Measurements from ENCODE around the gene PRKCE. TPM values are rescaled to one million over a fixed set of nuclear protein-coding genes. Genes with fewer than 3 reads are reported as not detected.

PRKCE gene
- total RNA-seq, 1 experiment from 2014 or later: 1.3 TPM

GRCh38 chr2:45668509-45668908, 17.0 kb downstream of the PRKCE start:
- H3K4me3 Mint-ChIP-seq: no peak overlapping the region
- H3K18ac ChIP-seq (ENCODE audit: insufficient read length, low read depth, low read length): no peak overlapping the region
- no peaks in the 10 kb centered on the region for H3K9me3 ChIP-seq (ENCODE audit: control insufficient read depth, low read depth, low read length)
- H2BK12ac ChIP-seq (ENCODE audit: insufficient read length, low read depth, low read length): no peak overlapping the region
- no peak overlapping the region for H4K91ac ChIP-seq (ENCODE audit: insufficient read length, low read depth, low read length)
- H3K23ac ChIP-seq (ENCODE audit: insufficient read length, low read depth, low read length): no peak overlapping the region
- H3K27ac ChIP-seq (ENCODE audit: insufficient read length, low read depth, low read length): no peak overlapping the region
- H3K14ac ChIP-seq (ENCODE audit: insufficient read depth, low read length): no peak overlapping the region
- WGBS (ENCODE audit: extremely low coverage, insufficient read length, low lambda C conversion rate): no CpG with 5 or more reads among the region's 7 CpGs
- DNase-seq: no peak
- TF ChIP-seq, protein P1, sequence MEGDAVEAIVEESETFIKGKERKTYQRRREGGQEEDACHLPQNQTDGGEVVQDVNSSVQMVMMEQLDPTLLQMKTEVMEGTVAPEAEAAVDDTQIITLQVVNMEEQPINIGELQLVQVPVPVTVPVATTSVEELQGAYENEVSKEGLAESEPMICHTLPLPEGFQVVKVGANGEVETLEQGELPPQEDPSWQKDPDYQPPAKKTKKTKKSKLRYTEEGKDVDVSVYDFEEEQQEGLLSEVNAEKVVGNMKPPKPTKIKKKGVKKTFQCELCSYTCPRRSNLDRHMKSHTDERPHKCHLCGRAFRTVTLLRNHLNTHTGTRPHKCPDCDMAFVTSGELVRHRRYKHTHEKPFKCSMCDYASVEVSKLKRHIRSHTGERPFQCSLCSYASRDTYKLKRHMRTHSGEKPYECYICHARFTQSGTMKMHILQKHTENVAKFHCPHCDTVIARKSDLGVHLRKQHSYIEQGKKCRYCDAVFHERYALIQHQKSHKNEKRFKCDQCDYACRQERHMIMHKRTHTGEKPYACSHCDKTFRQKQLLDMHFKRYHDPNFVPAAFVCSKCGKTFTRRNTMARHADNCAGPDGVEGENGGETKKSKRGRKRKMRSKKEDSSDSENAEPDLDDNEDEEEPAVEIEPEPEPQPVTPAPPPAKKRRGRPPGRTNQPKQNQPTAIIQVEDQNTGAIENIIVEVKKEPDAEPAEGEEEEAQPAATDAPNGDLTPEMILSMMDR (conservative IDR thresholded peaks at IDR 0.05): no peak
- H3K79me1 ChIP-seq (ENCODE audit: insufficient read depth, low read depth, low read length, poor library complexity, severe bottlenecking): no peaks in the 10 kb centered on the region
- no peaks in the 10 kb centered on the region for H3K27me3 ChIP-seq (ENCODE audit: insufficient read depth, low read length)
- no peak overlapping the region for H2BK20ac ChIP-seq (ENCODE audit: low read depth, low read length, poor library complexity, severe bottlenecking)
- H3K9me3 Mint-ChIP-seq: no peaks in the 10 kb centered on the region
- no peaks in the 10 kb centered on the region for H3K27me3 Mint-ChIP-seq (ENCODE audit: low read depth)
- no peak overlapping the region for H2BK120ac ChIP-seq (ENCODE audit: low read depth, low read length, poor library complexity, severe bottlenecking)
- H2BK5ac ChIP-seq (ENCODE audit: insufficient read length, low read length): no peak overlapping the region
- H3T11ph ChIP-seq (ENCODE audit: low read length): no peak overlapping the region
- no peak overlapping the region for H3K27ac Mint-ChIP-seq
- H3K9ac ChIP-seq (ENCODE audit: extremely low read depth, insufficient read length, low read length): no peak overlapping the region
- no peak overlapping the region for H3K4me2 ChIP-seq (ENCODE audit: insufficient read depth, insufficient read length, low read length)
- H2AK5ac ChIP-seq (ENCODE audit: insufficient read length, low read length): no peak overlapping the region
- no peaks in the 10 kb centered on the region for H3K36me3 Mint-ChIP-seq (ENCODE audit: insufficient read depth in 1 of 3, low read depth in 3 of 3)
- H3K4me1 Mint-ChIP-seq: peaks cover 3 to 9% of the 10 kb centered on the region in 2 experiments; a peak in 2 of 4 replicates
- no peak overlapping the region for H4K5ac ChIP-seq (ENCODE audit: insufficient read length, low read depth, low read length)
- peaks cover 4% of the 10 kb centered on the region; the same call in 1 of the 2 replicates for H3K4me1 ChIP-seq (ENCODE audit: insufficient read depth, low read length)
- H3K4ac ChIP-seq (ENCODE audit: low read depth, low read length): no peak overlapping the region
- H3K23me2 ChIP-seq (ENCODE audit: insufficient read length, low read depth, low read length, poor library complexity, severe bottlenecking): no peaks in the 10 kb centered on the region
- H3K79me2 ChIP-seq (ENCODE audit: insufficient read depth, low read length): no peaks in the 10 kb centered on the region
- no peak overlapping the region for H2AFZ ChIP-seq (ENCODE audit: low read length)
- H3K56ac ChIP-seq (ENCODE audit: insufficient read length, low read depth, low read length): no peak overlapping the region
- no peaks in the 10 kb centered on the region for H4K20me1 ChIP-seq (ENCODE audit: control insufficient read depth, insufficient read depth, insufficient read length)
- no peak overlapping the region for H4K8ac ChIP-seq (replicated peaks; ENCODE audit: insufficient read length, low read depth, low read length)
- H2BK15ac ChIP-seq (ENCODE audit: low read depth, low read length): no peak overlapping the region
